GM13977 (cell line): ENCODE measurements around the gene SLC22A23.

Experiments
- DNase-seq: peaks from one replicate; pipeline ENCODE4 v3.0.0; 2012; ENCODE audit warnings: low spot score
- in situ Hi-C: fragments of 300-500 bp; cut with MboI; formaldehyde crosslinking; loops from one replicate; pipeline ENCODE4 v1.12.0; 2022; ENCODE audit warnings: low sequenced_read_pairs, low pct_unique_long_range_greater_than_20kb, mixed read lengths, inconsistent platforms; ENCODE audit not compliant: unreplicated experiment
- TF ChIP-seq, protein P1 (sequence below): IDR thresholded peaks from 2 replicates; pipeline ENCODE4 v1.5.1; 2012; ENCODE audit warnings: mild to moderate bottlenecking, control low read depth; ENCODE audit not compliant: insufficient read depth; ENCODE audit errors: extremely low read depth, missing control alignments

SLC22A23 gene

DNA sequence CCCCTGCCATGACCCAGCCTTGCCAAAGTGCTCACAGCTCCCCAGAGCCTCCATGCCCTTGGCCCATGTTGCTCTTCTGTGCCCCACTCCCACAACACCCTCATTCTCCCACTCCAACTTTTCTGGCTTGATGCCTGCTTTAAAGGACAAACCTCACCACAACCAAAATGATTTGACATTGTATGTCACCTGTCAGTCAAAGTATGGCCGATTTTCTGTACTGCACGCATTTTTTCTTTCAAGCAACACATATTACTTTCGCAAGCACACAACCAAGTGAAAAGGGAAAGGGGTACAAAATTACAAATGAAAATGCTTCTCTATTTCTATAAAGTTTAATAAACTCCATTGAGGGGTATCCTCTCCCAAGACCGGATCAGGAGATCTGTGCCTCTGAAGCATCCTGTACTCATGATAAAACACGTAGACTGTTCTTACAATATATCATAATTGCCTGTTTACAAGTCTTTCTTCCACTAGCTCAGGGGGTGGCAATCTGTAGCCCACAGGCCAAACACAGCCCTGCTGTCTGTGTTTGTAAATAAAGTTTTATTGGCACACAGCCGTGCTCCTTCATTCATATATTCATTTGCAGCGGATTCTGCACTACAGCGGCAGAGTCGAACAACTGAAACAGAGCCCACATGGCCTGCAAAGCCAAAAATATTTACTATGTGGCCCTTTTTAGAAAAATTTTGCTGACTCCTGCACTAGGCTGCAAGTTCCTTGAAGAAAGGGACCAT, 32.5 kb downstream of the SLC22A23 start:
- TF ChIP-seq, protein P1, sequence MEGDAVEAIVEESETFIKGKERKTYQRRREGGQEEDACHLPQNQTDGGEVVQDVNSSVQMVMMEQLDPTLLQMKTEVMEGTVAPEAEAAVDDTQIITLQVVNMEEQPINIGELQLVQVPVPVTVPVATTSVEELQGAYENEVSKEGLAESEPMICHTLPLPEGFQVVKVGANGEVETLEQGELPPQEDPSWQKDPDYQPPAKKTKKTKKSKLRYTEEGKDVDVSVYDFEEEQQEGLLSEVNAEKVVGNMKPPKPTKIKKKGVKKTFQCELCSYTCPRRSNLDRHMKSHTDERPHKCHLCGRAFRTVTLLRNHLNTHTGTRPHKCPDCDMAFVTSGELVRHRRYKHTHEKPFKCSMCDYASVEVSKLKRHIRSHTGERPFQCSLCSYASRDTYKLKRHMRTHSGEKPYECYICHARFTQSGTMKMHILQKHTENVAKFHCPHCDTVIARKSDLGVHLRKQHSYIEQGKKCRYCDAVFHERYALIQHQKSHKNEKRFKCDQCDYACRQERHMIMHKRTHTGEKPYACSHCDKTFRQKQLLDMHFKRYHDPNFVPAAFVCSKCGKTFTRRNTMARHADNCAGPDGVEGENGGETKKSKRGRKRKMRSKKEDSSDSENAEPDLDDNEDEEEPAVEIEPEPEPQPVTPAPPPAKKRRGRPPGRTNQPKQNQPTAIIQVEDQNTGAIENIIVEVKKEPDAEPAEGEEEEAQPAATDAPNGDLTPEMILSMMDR = no peak
- in situ Hi-C loops = no loop called here
- no peak for DNase-seq

DNA sequence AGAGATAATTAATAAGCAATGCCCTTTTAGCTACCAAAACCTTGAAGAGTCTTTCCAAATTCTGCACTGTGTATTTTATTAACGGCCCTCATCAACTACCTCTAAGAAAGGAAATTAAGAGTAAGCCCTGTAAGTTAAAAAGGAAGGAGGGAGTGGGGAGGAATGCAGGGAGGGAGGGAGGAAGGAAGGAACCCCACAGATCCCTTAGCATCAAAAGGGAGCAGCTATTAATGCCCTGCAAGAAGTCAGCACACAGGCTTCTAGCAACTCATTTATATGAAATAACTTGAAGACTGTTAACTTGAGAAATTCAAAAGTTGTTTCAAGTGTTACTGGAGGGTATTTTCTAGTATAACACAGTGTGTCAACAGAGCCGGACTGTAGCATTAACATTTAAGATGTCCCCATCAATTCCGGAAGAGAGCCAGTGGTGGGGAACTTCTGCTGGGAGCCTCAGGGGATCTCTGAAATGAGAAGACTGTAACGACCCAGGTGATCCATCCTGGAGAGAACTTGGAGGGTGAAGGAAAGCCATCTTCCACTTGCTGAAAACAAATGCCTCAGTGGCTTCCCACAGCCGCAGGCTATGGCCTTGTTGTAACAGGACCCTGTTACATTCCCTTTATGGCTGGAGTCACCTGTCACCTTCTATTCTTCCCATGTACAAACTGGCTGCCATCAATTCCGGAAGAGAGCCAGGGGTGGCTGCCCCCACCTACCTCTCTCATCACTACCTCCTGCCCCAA, 33.2 kb downstream of the SLC22A23 start:
- in situ Hi-C loops = no loop called here

DNA sequence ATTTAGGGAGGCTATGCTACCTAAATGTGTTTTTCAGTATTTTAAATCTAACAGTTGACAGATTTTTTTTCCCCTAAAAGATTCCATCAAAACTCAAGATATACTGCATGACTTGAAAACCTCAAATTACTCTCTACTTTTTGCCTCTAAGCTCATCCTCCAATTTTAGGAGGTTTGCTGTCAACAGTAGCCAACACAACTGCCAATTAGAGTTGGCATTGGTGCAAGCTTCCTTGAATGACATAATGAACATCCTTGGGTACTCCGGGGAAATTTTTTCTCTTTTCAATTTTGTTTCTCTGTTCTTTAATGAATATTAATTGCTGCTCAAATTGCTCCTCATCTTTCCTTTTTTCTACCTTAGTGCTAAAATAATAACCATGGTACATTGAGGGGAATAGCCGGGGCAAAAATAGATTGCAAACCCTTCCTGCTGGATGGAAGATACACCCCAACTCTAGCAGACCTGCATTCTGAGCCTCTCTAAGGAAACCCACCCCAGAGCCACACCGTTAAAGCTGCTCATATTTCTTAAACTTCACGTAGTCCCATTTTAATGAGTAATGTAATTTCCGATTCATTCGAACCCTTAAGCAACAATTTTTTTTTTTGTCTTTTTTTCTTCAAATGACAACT, 34.3 kb downstream of the SLC22A23 start:
- DNase-seq = no peak
- in situ Hi-C loops = no loop called here
- TF ChIP-seq, protein P1 = no peak

More for the DNA sequence above, 33.2 kb downstream of the SLC22A23 start:
- TF ChIP-seq, protein P1 = no peak
- DNase-seq = no peak

DNA sequence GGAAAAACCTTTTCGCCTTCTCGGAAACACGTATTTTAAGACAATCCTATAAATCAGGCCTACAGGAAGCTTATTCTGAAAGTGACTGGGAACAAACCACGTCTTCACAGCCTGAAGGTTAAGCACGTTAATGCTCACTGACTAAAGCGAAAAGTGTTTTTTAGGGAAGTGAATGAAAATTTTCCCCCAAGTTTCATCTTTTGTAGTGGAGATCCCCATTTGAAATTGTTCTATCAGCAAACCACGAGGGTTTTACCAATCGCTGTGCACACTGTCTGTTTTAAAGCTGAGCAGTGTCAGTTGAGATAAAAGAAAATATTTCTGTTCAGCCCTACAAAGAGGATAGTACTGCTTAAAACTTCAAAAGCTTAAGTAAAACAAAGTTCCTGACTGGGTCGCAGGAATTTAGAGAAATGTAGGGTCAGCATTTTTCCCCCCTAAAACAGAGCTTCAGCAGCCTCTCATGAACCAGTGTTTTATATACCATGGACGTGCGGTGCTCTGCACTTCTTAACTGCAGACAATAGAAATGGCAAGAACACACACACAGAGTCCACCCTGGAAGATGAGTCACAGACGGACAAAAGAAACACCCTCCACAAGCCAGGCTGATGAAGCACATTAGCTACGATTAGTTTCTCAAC, 34.9 kb downstream of the SLC22A23 start:
- in situ Hi-C loops = no loop called here
- TF ChIP-seq, protein P1 = no peak
- no peak for DNase-seq

DNA sequence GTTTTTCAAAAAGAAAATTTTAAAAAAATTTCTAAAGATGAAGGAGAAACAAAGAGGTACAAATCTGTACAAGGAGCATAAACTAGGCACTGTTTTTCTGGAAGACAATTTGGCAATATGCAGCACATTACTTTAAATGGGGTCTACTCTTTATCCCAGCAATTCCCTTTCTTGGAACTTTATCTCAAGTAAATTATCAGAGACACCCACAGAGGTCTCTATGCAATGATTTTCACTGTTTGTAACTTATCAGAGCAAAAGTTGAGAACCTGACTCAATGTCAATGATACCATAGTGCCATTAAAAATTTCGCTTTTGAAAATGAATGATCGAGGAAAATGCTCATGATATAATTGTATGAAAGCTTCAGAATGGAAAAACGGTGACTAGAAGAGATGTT, 35.7 kb downstream of the SLC22A23 start:
- no peak for DNase-seq
- in situ Hi-C loops = no loop called here
- TF ChIP-seq, protein P1 = no peak

DNA sequence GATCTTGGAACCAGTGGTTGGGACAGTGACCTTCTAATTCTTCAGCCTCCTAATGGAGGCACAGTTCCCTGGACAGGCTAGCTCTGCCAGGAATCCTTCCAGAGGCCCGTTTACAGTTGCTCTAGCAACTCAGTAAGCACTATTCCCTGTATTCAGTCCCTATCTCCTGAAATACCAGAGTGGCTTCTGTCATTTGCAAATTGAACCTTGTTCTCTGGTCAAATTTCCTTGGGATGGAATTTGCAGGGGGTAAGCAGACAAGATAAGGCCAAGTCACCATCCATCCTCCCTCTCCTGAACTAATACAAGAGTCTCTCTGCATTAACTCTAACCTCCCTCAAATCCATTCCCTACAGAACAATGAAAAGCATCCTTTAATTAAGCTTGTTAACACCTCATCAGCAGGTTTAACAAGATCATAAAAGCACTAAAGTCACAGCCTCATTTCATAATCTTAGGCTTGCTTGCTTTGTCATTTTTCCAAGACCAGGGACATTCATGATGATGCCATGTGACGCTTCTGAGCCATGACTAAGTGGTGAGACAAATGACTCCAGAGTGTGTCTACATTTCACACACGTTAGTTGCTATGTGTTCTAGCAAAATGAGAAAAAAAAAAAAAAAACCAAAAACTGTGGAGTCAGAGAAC, 37.1 kb downstream of the SLC22A23 start:
- TF ChIP-seq, protein P1 = no peak
- in situ Hi-C loops = no loop called here
- no peak for DNase-seq
